ENCODE measurements around the gene PROK1.
A peak's percentile ranks its signal among the peaks of the same experiment; 100 is the strongest.

The PROK1 gene

GRCh38 chr1:110505596-110505995, 54.6 kb downstream of the PROK1 start:
- Histone ChIP-seq H3K4me2 (ENCODE audit: insufficient read depth, low read length, poor library complexity, severe bottlenecking) (no peak overlapping the region), H2AK5ac (ENCODE audit: low read depth, low read length) (no peak overlapping the region), H2BK15ac (ENCODE audit: low read length) (no peak overlapping the region), H3K27me3 (ENCODE audit: control insufficient read depth in 3 of 3, insufficient read depth in 3 of 3, low read depth in 1 of 3, low read length in 3 of 3) (no peaks in the 10 kb centered on the region), H3K4me1 (ENCODE audit: control insufficient read depth in 2 of 2, insufficient read depth in 1 of 2, low read depth in 1 of 2, low read length in 2 of 2) (peaks cover 0 to 16% of the 10 kb centered on the region in 2 donors), H2BK12ac (ENCODE audit: low read length) (no peak overlapping the region), H4K91ac (ENCODE audit: low read depth, low read length, poor library complexity) (no peak overlapping the region), H3K14ac (ENCODE audit: low read length) (no peak overlapping the region), H4K8ac (ENCODE audit: low read depth, low read length) (no peak overlapping the region), H2BK5ac (ENCODE audit: low read length) (no peak overlapping the region), H3K27ac (replicated peaks; ENCODE audit: low read length) (no peak overlapping the region), H2AFZ (ENCODE audit: low read length) (no peak overlapping the region), H3K36me3 (replicated peaks in 1 of 2; ENCODE audit: control insufficient read depth in 2 of 2, insufficient read depth in 2 of 2, low read length in 2 of 2) (no peaks in the 10 kb centered on the region), H3K23ac (ENCODE audit: low read depth, low read length, poor library complexity) (no peak overlapping the region), H3K18ac (ENCODE audit: low read length) (no peak overlapping the region), H3K4ac (ENCODE audit: low read length) (no peak overlapping the region), H3K9ac (ENCODE audit: low read depth, low read length, poor library complexity) (no peak overlapping the region), H2BK120ac (ENCODE audit: low read depth, low read length) (no peak overlapping the region), H3K79me1 (ENCODE audit: low read depth, low read length) (no peaks in the 10 kb centered on the region), H3K9me3 (replicated peaks in 1 of 2; ENCODE audit: control insufficient read depth in 2 of 2, insufficient read depth in 1 of 2, low read depth in 1 of 2, low read length in 2 of 2) (no peaks in the 10 kb centered on the region), H3K4me3 (ENCODE audit: low read length in 2 of 2) (no peak overlapping the region)
- no CpG with 5 or more reads among the region's 3 CpGs for WGBS, 2 donors (ENCODE audit: extremely low coverage in 2 of 2, insufficient read length in 2 of 2, insufficient replicate concordance in 1 of 2)
- DNase-seq (ENCODE audit: low spot score): no peak

DNA sequence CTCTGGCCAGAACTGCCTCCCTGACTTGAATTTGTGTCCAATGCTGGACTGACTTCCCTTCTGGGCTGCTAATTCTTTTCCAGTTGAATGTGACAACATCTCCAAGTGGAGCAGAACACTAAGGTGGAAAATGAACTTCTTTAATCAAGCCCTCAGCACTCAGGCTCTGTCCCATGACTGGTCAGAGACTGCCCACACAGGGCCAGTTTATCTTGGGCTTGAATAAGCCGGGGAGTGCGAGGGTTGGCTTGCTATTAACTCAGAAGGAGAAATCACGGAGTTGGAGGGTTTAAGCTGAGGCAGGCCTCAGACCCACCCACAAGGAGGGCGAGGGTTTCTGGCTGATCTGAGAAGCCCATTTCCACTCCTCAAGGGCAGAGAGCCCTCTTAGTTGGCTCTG, 55.6 kb downstream of the PROK1 start:
- H3K36me3 ChIP-seq (replicated peaks in 1 of 2; ENCODE audit: control insufficient read depth in 2 of 2, insufficient read depth in 2 of 2, low read length in 2 of 2): no peaks in the 10 kb centered on the region
- H3K4me2 ChIP-seq (ENCODE audit: insufficient read depth, low read length, poor library complexity, severe bottlenecking): no peak overlapping the region
- H3K79me1 ChIP-seq (ENCODE audit: low read depth, low read length): no peaks in the 10 kb centered on the region
- H2BK15ac ChIP-seq (ENCODE audit: low read length): no peak overlapping the region
- H2AFZ ChIP-seq (ENCODE audit: low read length): no peak overlapping the region
- WGBS, 2 donors (ENCODE audit: extremely low coverage in 2 of 2, insufficient read length in 2 of 2, insufficient replicate concordance in 1 of 2): no CpG with 5 or more reads among the region's 4 CpGs
- H2AK5ac ChIP-seq (ENCODE audit: low read depth, low read length): no peak overlapping the region
- H4K91ac ChIP-seq (ENCODE audit: low read depth, low read length, poor library complexity): no peak overlapping the region
- H3K4me1 ChIP-seq (ENCODE audit: control insufficient read depth in 2 of 2, insufficient read depth in 1 of 2, low read depth in 1 of 2, low read length in 2 of 2): peaks cover 0 to 16% of the 10 kb centered on the region in 2 donors
- H2BK120ac ChIP-seq (ENCODE audit: low read depth, low read length): no peak overlapping the region
- H3K9me3 ChIP-seq (replicated peaks in 1 of 2; ENCODE audit: control insufficient read depth in 2 of 2, insufficient read depth in 1 of 2, low read depth in 1 of 2, low read length in 2 of 2): no peaks in the 10 kb centered on the region
- H3K4me3 ChIP-seq (ENCODE audit: low read length in 2 of 2): no peak overlapping the region
- H4K8ac ChIP-seq (ENCODE audit: low read depth, low read length): no peak overlapping the region
- no peak overlapping the region for H3K14ac ChIP-seq (ENCODE audit: low read length)
- H2BK5ac ChIP-seq (ENCODE audit: low read length): no peak overlapping the region
- peak overlapping the region; percentile 5 for H3K27ac ChIP-seq (replicated peaks; ENCODE audit: low read length)
- no peak overlapping the region for H3K18ac ChIP-seq (ENCODE audit: low read length)
- H3K23ac ChIP-seq (ENCODE audit: low read depth, low read length, poor library complexity): no peak overlapping the region
- no peaks in the 10 kb centered on the region for H3K27me3 ChIP-seq (ENCODE audit: control insufficient read depth in 3 of 3, insufficient read depth in 3 of 3, low read depth in 1 of 3, low read length in 3 of 3)
- H3K4ac ChIP-seq (ENCODE audit: low read length): no peak overlapping the region
- no peak for DNase-seq (ENCODE audit: low spot score)
- H3K9ac ChIP-seq (ENCODE audit: low read depth, low read length, poor library complexity): no peak overlapping the region
- H2BK12ac ChIP-seq (ENCODE audit: low read length): no peak overlapping the region

All from neuronal stem cell (in vitro differentiated cells).